HG02981 (cell line): ENCODE measurements around the gene RAB20.
"Not testable (repeated sequence)": the region's sequence is repeated elsewhere in the genome, so short reads cannot be mapped to it uniquely, and the experiment has no call there.

Experiments used
- ATAC-seq: cut with Tn5 transposase; IDR thresholded peaks from one replicate; pipeline ENCODE4 v1.9.1; 2021; ENCODE audit warnings: mild to moderate bottlenecking, moderate library complexity; ENCODE audit not compliant: unreplicated experiment

The RAB20 gene

DNA sequence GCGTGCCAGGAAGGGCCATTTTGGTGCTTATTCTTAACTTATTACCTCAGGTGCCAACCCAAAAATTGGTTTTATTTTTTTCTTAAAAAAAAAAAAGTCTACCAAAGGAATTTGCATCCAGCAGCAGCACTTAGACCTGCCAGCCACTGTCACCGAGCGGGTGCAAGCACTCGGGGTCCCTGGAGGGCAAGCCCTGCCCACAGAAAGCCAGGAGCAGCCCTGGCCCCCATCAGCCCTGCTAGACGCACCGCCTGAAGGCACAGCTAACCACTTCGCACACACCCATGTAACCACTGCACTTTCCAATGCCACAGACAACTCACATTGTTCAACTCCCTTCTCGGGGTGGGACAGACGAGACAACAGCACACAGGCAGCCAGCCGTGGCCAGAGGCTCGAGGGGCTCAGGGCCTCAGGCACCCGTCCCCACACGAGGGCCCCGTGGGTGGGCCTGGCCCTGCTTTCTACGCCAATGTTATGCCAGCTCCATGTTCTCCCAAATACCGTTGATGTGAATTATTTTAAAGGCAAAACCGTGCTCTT is 49.3 kb downstream of the RAB20 start:
- no peak for ATAC-seq

DNA sequence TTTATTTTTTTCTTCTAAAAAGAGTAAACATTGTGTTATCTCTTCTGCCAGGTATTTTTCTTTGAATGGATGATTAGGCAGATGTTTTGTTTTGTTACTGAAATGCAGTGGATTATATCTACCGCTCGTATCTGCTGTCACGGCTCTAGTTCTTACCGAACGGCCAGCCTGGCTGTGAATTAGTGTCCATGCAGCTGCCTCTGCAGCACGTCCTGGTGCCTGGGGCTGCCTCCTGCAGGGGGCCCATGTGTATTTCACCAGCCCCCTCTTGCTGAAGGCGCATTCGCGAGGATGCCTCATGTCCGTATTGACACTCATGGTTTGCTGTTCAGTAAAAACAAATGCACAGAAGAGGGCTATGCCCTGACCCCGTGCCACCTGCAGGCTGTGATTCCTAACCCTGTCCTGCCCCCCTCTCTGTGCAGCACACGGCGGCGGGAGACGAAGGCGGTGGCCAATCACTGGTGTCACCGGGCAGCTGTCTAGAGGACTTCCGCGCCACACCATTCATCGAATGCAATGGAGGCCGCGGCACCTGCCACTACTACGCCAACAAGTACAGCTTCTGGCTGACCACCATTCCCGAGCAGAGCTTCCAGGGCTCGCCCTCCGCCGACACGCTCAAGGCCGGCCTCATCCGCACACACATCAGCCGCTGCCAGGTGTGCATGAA is 49.9 kb downstream of the RAB20 start:
- no peak for ATAC-seq

DNA sequence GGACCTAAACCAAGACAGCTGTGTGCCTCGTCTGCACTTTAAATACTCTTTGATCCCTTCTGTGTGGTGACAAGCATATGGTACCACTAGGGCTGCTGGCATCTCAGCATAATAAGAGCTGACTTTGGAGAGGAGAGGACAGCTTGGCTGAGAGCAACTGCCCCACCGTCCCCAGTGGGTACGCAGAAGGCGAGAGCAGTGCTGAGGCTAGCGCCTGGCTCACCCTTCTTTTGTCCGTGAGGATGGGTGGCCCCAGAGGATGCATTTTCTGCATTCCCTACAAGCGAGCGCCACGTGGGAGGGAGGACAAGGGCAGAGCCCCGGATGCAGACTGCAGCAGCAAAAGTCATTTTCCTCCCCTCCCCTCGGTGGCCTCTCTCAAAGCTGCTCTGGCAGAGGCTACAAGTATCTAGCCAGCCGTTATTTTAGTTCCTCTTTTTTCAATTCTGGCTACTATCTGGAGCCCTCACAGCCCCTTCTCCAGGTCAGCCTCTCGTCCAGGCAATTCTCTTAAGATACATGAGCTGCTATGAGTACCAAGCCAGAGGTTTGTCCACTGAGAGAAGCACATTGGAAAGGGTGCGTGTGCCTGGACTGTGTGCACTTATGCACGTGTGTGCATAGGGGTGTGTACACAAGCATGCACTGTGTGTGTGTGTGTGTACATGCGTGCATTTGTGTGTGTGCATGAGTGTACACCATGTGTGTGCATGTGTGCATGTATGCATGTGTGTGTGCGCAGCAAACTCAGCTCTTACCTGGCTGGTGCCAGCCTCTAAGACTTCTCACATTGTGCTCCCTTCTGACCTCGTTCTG is 51.3 kb downstream of the RAB20 start:
- no peak for ATAC-seq

DNA sequence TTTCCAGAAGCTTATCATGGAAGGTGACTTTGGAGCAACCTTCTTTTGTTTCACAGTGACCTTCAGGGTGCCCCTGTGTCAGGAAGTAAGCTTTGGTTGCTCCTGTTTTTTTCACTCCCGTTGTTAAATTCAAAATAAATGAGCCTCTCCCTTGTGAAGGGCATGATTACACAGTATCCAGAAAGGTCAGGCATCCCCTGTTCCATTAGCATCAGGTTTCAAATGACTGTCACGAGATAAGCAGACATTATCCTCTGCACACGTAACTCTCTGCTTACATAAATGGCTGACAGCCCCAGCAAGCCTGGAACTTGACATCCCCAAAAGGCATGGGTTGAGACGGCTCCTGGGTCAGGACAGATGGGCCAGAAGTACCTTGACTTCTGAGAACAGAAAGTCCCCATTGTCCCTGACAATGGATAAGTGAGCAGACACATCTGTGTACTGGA is 52.0 kb downstream of the RAB20 start:
- no peak for ATAC-seq

DNA sequence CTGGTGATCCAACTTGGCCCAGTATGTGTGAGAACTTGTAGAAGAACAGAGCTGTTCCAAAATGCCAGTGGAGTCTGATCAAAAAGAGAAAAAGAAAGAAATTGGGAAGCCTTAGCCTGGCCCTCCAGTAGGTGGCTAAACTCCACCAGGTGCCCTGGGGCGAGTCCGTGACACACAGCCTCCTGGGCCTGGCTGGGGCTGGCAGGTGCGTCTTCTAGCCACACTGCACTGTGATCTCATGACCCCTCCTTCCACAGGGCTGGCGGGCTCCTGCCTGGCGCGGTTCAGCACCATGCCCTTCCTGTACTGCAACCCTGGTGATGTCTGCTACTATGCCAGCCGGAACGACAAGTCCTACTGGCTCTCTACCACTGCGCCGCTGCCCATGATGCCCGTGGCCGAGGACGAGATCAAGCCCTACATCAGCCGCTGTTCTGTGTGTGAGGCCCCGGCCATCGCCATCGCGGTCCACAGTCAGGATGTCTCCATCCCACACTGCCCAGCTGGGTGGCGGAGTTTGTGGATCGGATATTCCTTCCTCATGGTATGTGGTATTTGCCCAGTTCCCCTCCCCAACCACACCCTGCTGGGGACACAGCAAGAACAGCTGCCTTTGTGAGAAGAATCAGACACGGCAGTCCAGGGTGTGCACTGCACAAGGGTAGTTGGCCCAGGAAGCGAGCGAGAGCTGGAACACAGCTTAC is 53.7 kb downstream of the RAB20 start:
- ATAC-seq: no peak

DNA sequence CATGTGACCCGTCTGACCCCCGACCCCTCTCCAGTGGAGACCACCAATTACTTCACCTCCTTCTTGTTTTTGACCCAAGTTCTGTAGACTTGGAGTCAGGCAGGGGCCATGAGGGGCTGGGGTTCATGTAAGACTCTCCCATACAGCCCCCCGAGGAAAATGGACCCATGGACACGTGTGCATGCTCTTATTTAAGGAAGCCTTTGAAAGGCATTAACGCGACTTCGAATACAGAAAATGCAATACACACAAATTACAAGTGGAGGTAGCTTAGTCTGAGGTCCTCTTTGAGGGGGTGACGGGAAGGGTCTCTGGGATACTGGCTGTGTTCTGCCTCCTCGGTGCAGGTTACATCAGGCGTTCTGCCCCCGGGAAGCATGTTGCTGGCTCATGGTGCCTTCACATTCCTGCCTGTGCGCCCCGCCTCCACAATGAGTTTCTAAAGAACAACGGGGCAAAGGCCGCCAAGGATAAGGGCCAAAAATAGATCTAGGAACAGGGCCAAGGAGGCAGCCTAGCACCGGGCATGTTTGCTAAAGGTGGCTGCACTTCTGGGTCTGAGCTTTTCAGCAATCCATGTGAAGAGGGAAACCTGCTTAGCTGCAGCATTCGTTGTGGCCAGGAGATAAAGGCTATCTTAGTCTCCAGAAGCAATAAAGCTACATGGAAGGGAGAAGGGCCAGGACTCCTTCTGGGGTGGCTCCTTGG is 54.5 kb downstream of the RAB20 start:
- ATAC-seq: no peak

DNA sequence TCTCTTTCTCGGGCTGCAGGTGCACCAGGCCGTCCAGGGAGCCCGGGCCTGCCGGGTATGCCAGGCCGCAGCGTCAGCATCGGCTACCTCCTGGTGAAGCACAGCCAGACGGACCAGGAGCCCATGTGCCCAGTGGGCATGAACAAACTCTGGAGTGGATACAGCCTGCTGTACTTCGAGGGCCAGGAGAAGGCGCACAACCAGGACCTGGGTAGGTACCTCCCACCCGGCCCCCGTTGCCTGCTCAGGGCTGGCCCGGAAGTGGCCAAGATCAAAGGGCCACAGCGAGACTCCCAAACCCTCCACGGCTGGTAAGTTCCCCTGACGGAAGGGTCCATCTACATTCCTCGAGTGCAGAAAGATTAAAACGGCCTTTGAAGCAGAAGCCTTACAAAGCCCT is 55.1 kb downstream of the RAB20 start:
- ATAC-seq: no peak

DNA sequence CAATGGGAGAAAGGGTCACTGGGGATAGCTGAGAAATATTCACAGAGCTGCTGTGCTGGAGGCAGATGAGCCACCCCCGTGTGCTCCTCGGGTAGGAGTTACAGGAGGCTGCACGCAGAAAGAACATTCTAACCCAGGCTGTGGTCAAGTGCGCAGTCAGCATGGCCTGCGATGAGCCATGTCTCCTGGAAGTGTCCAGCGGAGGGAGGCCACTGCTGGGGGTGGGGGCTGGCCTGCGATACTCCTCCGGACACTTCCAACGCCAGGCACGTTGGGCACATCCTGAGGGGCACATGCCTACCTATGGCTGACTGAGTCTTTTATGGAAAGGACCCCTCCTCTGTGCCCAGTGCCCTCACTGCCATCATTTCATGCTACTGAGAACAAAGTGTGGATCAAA is 55.9 kb downstream of the RAB20 start:
- ATAC-seq: no peak

DNA sequence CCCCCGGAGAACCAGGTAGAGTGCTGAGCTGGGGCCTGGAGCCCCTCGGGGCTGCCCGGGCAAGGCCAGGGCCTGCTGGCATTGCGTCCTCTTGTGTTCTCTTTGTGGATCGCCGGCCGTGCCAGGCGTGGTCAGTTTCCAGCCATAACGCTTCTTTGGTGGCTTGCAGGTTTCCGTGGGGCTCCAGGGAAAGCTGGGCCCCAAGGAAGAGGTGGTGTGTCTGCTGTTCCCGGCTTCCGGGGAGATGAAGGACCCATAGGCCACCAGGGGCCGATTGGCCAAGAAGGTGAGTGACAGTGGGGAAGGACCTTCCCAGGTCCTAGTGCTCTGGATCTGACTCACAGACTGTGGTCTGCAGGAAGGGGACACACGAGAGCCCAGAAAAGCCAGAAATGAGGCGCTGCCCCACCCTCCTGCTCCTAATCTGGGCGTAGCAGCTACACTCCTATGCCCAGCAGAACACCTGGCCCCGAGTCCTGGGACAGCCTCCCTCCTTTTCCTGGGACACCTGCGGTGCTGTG is 57.5 kb downstream of the RAB20 start:
- ATAC-seq: no peak

DNA sequence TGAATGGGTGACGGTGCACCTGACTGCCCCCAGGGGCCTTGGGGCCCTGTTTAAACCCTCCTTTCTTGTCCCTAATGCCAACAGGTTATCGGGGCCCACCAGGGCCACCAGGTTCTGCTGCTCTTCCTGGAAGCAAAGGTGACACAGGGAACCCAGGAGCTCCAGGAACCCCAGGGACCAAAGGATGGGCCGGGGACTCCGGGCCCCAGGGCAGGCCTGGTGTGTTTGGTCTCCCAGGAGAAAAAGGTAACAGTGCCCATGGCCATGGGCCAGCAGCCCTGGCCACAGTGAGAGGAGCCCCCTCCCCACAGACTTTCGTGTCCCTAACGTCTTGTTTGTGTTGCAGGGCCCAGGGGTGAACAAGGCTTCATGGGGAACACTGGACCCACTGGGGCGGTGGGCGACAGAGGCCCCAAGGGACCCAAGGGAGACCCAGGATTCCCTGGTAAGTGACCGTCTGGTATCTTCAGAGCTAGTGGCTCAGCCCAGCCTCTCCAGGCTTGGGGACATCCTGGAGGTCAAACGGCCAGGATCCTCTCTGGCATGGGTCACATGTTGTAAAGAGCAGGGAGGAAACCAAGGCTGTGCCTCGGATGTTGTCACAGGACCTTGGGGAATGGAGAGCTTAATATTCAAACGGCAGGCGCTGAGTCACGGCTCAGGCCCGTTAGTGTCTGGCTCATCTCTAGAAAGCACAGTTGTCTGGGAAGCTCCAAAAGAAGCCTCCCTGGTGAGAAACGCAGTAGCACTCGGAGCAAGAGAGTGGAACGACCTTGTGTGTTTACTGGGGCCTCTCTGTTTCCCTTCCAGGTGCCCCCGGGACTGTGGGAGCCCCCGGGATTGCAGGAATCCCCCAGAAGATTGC is 58.3 kb downstream of the RAB20 start:
- ATAC-seq: no peak

DNA sequence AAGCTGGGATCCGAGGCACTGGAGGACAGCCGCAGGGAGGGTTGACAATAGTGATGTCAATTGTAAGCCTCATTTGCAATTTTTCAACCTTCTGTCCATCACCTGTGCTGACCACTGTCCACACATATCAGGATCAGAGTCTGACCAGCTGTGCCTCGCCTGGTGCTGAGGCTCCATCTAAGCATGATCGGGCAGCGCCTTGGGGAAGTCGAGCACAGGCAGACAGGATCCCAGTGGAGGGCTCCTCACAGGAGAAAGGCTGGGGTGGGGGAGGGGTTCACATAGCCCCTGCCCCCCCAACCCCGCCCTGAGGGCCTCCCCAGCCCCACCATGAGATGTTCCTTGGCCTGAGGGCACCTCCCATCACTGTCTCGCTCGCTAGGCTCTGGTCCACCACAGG is 60.3 kb downstream of the RAB20 start:
- no peak for ATAC-seq

DNA sequence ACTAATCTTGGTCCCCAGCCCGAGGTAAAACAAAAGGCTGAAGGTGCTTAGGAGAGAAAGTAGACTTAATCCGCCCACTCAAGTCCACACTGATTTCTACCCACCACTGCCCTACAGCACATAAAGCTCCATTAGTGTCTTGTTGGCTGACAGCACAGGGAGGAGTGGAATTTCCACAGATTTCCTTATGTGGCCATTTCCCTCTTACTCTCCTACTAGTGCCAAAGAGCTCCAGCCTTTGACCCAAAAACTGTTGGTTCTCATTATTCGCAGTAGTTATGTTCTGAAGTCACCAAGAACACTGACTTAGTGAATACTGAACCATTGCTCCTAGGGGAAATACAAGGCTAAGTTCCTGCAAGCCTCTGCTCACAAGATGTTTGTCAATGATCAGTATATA is 61.2 kb downstream of the RAB20 start:
- ATAC-seq: no peak

DNA sequence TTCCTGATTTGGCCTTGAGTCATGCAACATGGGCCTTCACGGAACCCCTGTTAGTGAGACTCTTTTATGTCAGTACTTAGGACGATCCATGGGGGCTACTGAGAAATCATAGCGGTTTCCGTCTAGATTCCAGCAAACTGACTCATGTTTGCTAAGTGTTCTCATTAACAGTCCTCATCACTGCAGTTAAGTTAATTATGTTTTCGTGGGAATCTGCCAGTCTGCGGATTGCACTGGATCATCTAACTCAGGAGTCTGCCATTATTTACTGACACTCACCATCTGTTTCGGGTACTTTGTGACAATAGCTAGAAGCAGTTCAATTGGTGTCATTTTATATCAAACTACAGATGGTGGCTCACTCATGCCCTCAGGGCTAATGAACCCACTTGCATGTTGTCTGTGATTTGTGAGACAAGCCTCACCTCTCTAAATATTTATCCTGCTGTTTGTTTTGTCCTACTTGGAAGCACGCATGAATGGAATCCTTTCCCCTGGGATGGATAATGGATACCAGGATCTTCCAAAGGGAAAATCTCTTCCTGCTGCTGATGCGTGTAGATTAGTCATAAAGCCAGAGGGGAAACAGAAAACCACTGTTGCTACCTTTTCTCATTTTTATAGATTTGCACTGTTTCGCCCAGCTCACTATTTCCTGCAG is 61.8 kb downstream of the RAB20 start:
- no peak for ATAC-seq

DNA sequence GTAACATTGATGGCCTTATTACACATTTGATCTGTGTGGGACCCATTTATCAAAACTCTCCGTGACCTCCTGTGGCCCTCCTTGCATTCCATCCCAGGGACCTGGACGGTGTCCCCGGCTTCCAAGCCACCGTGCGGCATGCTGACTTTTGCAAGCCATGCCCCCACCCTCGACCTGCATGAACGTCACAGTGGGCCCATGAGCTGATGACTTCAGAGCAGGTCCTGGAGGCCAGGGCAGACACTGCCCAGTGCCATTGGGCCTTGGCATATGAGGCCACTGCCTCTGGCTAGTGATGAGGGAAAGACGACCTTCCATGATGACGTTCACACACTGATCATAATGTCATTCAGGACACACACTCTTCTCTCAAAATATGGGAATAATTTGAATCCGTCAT is 62.8 kb downstream of the RAB20 start:
- ATAC-seq: no peak

DNA sequence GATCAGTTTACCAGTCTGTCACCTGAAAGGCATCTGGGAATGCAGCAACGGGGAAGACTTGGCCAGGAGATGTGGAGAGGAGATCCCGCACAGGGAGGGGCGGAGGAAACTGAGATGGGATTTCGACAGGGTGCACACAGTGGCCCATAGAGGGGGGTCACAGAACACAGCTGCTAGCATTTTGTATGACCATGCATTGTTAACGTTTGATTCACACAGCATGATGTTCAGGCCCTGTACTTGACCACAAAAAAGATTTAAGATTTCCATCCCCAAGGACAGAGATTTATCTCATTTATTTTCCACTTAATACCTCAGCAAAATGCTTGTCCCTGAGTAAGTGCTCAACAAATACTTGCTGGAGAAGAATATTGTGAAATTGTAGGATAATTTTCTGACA is 63.2 kb downstream of the RAB20 start:
- ATAC-seq: no peak

DNA sequence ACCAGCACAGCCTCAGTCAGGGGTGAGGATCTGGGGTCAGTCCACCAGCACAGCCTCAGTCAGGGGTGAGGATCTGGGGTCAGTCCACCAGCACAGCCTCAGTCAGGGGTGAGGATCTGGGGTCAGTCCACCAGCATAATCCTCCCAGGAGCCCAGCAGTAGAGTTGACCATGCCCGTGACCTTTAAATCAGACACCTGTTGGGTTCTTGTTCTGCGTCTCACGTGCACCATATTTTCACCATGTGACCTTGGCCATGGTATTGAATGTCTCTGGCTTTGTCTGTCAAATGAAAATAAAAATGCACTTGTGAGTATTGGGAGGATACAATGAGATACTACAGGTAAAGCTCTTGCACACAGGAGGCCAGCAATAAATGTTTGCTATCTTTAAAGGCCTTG is 63.6 kb downstream of the RAB20 start:
- ATAC-seq: not testable (repeated sequence)

DNA sequence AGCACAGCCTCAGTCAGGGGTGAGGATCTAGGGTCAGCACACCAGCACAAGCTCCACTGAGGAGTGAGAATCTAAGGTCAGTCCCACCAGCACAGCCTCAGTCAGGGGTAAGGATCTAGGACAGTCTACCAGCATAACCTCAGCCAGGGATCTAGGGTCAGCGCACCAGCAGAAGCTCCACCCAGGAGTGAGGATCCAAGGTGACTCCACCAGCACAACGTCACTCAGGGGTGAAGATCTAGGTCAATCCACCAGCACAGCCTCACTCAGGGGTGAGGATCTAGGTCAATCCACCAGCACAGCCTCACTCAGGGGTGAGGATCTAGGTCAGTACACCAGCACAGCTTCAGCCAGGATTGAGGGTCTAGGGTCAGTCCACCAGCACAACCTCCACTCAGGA is 64.5 kb downstream of the RAB20 start:
- no peak for ATAC-seq

DNA sequence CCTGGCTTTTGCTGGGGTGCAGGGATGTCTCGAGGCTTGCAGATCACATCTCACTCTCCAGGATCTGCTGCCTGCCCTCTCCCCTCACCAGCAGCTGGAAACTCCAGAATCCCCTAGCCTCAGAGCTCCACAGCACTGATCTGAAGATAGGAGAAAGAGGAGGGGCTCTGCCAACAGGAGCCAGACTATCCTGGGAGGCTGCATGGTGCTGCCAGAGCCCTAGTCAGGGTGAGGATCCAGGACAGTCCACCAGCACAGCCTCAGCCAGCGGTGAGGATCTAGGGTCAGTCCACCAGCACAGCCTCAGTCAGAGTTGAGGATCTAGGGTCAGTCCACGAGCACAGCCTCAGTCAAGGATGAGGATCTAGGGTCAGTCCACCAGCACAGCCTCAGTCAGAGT is 65.2 kb downstream of the RAB20 start:
- ATAC-seq: no peak

DNA sequence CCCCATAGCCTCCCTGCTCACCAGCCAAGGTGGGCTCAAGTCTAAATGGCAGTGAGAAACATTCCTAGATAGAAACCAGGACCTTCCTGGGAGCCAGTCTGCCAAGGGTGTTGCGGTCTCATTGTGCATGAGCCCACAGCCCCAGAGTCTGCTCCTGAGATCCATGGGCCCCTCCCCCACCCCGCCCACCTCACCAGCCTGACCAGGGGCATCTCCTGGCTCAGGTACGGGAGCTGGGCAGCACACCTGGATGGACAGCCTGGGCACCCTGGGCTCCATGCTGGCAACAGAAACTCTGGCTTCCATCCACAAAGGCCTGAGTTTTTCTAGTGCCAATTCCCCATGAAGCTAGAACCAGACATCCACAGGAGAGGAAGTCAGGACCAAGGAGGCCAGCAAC is 65.6 kb downstream of the RAB20 start:
- no peak for ATAC-seq
